Measurements from ENCODE around the gene TMC1. TPM values are rescaled to one million over a fixed set of nuclear protein-coding genes. Genes with fewer than 3 reads are reported as not detected.
A peak's percentile ranks its signal among the peaks of the same experiment; 100 is the strongest.

The TMC1 gene
- total RNA-seq, 2 donors from 2014 or later = not detected

DNA sequence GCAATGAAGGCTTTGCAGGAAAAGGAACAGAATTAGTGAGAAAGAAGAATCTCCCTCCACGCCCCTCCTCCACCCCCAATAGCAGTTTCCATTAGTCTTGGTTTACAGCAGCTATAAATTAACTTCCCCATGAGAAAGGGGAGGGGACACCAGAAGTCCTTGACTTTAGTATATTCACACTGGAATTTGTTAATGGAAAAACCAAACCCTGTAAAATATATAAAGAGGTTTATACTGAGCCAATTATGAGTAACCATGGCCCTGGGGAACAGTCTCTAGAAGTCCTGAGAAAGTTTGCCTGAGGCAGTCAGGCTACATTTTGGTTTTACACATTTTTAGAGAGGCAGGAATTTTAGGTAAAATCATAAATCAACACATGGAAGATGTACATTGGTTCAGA lies 342.9 kb downstream of the TMC1 start:
- Histone ChIP-seq H3K4me1 (ENCODE audit: control insufficient read depth in 1 of 2, low read depth in 2 of 2) (no peaks in the 10 kb centered on the region), H3K36me3 (no peaks in the 10 kb centered on the region), H3K4me3 (no peak overlapping the region), H3K27ac (no peak overlapping the region), H3K27me3 (replicated peaks; ENCODE audit: insufficient read depth) (no peaks in the 10 kb centered on the region), H3K9me3 (no peaks in the 10 kb centered on the region)
- DNase-seq (ENCODE audit: low spot score) (no peak), ATAC-seq (ENCODE audit: insufficient number of reproducible peaks, low FRiP score, low read depth) (no peak)
- TF ChIP-seq, protein P1, sequence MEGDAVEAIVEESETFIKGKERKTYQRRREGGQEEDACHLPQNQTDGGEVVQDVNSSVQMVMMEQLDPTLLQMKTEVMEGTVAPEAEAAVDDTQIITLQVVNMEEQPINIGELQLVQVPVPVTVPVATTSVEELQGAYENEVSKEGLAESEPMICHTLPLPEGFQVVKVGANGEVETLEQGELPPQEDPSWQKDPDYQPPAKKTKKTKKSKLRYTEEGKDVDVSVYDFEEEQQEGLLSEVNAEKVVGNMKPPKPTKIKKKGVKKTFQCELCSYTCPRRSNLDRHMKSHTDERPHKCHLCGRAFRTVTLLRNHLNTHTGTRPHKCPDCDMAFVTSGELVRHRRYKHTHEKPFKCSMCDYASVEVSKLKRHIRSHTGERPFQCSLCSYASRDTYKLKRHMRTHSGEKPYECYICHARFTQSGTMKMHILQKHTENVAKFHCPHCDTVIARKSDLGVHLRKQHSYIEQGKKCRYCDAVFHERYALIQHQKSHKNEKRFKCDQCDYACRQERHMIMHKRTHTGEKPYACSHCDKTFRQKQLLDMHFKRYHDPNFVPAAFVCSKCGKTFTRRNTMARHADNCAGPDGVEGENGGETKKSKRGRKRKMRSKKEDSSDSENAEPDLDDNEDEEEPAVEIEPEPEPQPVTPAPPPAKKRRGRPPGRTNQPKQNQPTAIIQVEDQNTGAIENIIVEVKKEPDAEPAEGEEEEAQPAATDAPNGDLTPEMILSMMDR (IDR thresholded peaks at IDR 0.05) = no peak

DNA sequence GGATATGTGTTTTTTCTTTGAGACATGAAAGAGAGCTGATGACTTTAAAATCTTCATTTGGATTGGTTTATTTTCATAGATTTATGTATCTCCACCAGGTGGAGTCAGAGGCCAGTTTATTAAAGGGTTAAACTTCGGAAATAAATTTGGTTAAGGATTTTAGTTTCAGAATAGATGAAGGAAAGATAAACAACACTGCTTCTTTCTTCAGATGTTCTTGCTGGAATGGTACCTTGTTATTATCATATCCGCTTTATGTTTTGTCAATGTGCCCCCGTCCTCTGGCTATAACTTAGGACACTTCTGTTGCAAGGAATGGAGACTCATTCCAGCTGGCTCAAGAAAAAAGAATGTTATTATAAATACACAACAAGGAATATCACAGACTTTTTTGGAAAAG lies 350.3 kb downstream of the TMC1 start:
- no peak overlapping the region for H3K4me3 ChIP-seq
- TF ChIP-seq, protein P1 (IDR thresholded peaks at IDR 0.05) = no peak
- no peaks in the 10 kb centered on the region for H3K9me3 ChIP-seq
- ATAC-seq (ENCODE audit: insufficient number of reproducible peaks, low FRiP score, low read depth) (no peak), DNase-seq (ENCODE audit: low spot score) (no peak)
- peaks cover 12 to 26% of the 10 kb centered on the region in 2 donors for H3K4me1 ChIP-seq (ENCODE audit: control insufficient read depth in 1 of 2, low read depth in 2 of 2)
- H3K36me3 ChIP-seq = no peaks in the 10 kb centered on the region
- H3K27ac ChIP-seq = no peak overlapping the region
- H3K27me3 ChIP-seq (replicated peaks; ENCODE audit: insufficient read depth) = no peaks in the 10 kb centered on the region

DNA sequence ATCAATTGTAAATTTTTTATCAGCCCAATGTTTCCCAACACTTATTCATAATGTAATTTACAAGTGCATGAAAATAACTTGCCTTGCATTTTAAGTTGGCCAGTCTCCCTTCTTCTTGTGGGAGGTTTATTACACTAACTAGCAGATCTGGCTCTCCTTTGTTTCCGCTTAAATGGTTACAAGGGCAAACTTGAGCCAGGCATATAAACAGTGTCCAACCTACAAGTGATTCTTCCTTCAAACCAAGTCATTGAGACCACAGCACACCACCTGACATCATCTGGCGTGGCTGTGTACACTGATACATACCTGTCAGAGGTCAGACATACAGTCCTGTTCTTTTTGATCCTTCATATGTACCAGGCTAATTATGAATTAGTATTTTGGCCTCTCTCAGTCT lies 351.3 kb downstream of the TMC1 start:
- ATAC-seq (ENCODE audit: insufficient number of reproducible peaks, low FRiP score, low read depth) = no peak
- Histone ChIP-seq H3K27ac (no peak overlapping the region), H3K9me3 (no peaks in the 10 kb centered on the region), H3K4me1 (ENCODE audit: control insufficient read depth in 1 of 2, low read depth in 2 of 2) (peaks cover 12 to 26% of the 10 kb centered on the region in 2 donors), H3K27me3 (replicated peaks; ENCODE audit: insufficient read depth) (no peaks in the 10 kb centered on the region), H3K36me3 (no peaks in the 10 kb centered on the region), H3K4me3 (no peak overlapping the region)
- TF ChIP-seq, protein P1 (IDR thresholded peaks at IDR 0.05) = no peak
- DNase-seq (ENCODE audit: low spot score) = no peak

DNA sequence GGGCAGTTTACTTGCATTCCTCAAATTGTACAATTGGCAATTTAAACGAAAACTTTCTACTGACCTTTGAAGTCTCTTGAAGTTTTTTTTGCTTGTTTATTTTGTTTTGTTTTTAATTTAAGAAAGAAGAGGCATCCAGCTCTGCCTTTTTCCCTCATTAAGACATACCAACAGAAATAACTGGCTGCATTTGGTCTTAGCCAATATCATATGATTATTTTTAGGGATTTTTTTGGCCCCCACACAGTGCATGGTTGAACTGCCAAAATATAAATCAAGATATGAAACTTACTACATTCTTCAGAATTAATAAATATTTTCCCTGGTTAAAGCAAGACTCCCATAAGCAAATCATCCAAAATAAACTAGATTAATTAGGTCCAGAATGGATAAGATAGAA lies 352.0 kb downstream of the TMC1 start:
- TF ChIP-seq, protein P1 (IDR thresholded peaks at IDR 0.05) = no peak
- Histone ChIP-seq H3K9me3 (no peaks in the 10 kb centered on the region), H3K4me1 (ENCODE audit: control insufficient read depth in 1 of 2, low read depth in 2 of 2) (peaks cover 12 to 26% of the 10 kb centered on the region in 2 donors), H3K36me3 (no peaks in the 10 kb centered on the region), H3K27ac (peak overlapping the region; percentile 3 to 31), H3K27me3 (replicated peaks; ENCODE audit: insufficient read depth) (no peaks in the 10 kb centered on the region), H3K4me3 (no peak overlapping the region)
- DNase-seq (ENCODE audit: low spot score) (no peak), ATAC-seq (ENCODE audit: insufficient number of reproducible peaks, low FRiP score, low read depth) (no peak)

DNA sequence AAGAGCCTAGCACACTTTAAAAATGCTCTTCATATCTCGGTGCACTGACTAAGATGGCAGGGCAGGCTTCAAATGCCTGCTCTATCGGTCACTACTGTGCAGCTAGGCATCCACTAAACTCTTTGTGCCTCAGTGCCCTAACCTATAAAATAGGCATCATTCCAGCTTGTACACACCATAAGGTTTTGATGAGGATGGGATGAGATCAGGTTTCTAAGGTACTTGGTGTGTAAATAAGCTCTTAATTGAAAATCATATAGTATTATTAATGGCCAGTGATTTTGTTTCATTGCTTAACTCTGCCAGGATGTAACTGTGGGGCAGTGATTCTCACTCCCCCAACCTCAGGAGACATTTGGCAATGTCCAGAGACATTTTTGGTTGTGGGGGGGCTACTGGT lies 352.9 kb downstream of the TMC1 start:
- DNase-seq (ENCODE audit: low spot score) (no peak), ATAC-seq (ENCODE audit: insufficient number of reproducible peaks, low FRiP score, low read depth) (no peak)
- no peak overlapping the region for H3K4me3 ChIP-seq
- peaks cover 12 to 26% of the 10 kb centered on the region in 2 donors for H3K4me1 ChIP-seq (ENCODE audit: control insufficient read depth in 1 of 2, low read depth in 2 of 2)
- TF ChIP-seq, protein P1 (IDR thresholded peaks at IDR 0.05) = no peak
- H3K27ac ChIP-seq = peak overlapping the region in 1 of 2 donors; percentile 32
- H3K36me3 ChIP-seq = no peaks in the 10 kb centered on the region
- H3K9me3 ChIP-seq = no peaks in the 10 kb centered on the region
- no peaks in the 10 kb centered on the region for H3K27me3 ChIP-seq (replicated peaks; ENCODE audit: insufficient read depth)
